HepG2 (cell line): ENCODE results near the gene HIPK3. TPM values are rescaled to one million over a fixed set of nuclear protein-coding genes. Genes with fewer than 3 reads are reported as not detected.

Source experiments
- ATAC-seq: fragments of 200-7000 bp; cut with Tn5 transposase; 3 replicates; pipeline ENCODE4 v1.9.1; 2020; ENCODE audit warnings: mild to moderate bottlenecking, moderate library complexity
- BruUV-seq: library from RNA; stranded (reverse); fragments of 400-500 nt; replicated peaks from 2 replicates; lab custom pipeline; 2021; lab: Mats Ljungman, UMichigan
- CTCF ChIA-PET: fragments of 300-600 bp; formaldehyde crosslinking; extraction: SDS; loops from one replicate; lab custom pipeline; 2021; ENCODE audit warnings: low total read pairs, inconsistent platforms, low intra/inter-chr PET ratio; lab: Yijun Ruan, JAX
- POLR2A ChIA-PET: fragments of 350-600 bp; sonication (Branson Sonifier 250); formaldehyde crosslinking; loops from one replicate; lab custom pipeline; 2020; ENCODE audit warnings: antibody characterized with exemption, inconsistent platforms; lab: Yijun Ruan, JAX
- DNase-seq: peaks from one replicate; pipeline ENCODE4 v3.0.0-alpha.2; 2015; ENCODE audit warnings: low spot score
- FAIRE-seq: peaks from 3 replicates; lab custom pipeline; 2011; peaks lifted over from hg19 to GRCh38; lab: Jason Lieb, UNC
- H2AFZ ChIP-seq: one replicate; pipeline ENCODE4 v1.6.1; 2011; ENCODE audit warnings: low read length, inconsistent platforms
- H3K27ac ChIP-seq: fragments of 300-600 bp; 3 replicates; pipeline ENCODE4 v1.8.0; 2011; ENCODE audit warnings: mixed run types, mild to moderate bottlenecking, mixed read lengths, low read length, inconsistent platforms; ENCODE audit not compliant: insufficient read depth; ENCODE audit errors: extremely low read length
- H3K27me3 ChIP-seq, 2 experiments: fragments of 200-600 bp in 1 of 2; 2 replicates in 1 of 2; 3 replicates in 1 of 2; pipeline versions ENCODE4 v1.6.0 to v1.8.0; 2011; ENCODE audit warnings: low read length in 2 of 2, mild to moderate bottlenecking in 2 of 2, moderate library complexity in 2 of 2, inconsistent platforms in 1 of 2; ENCODE audit not compliant: insufficient read depth in 2 of 2, control insufficient read depth in 1 of 2
- H3K36me3 ChIP-seq, 2 experiments: fragments of 200-600 bp in 1 of 2; replicated peaks in 1 of 2; 2 replicates in 1 of 2; 3 replicates in 1 of 2; pipeline versions ENCODE4 v1.5.1 to v1.8.0; 2011; ENCODE audit warnings: low read length in 2 of 2, inconsistent platforms in 1 of 2; ENCODE audit not compliant: insufficient read depth in 2 of 2, control insufficient read depth in 1 of 2
- H3K4me1 ChIP-seq: 2 replicates; pipeline ENCODE4 v1.5.1; 2012; ENCODE audit warnings: low read length, inconsistent platforms; ENCODE audit not compliant: insufficient read depth
- H3K4me2 ChIP-seq: 2 replicates; pipeline ENCODE4 v1.6.0; 2011; ENCODE audit warnings: low read depth, low read length, inconsistent platforms
- H3K4me3 ChIP-seq, 3 experiments: fragments of 200-600 bp in 1 of 3; sonication (generic), shearing (Covaris generic) in 1 of 3; replicated peaks in 1 of 3; 2 replicates each; pipeline ENCODE4 v1.5.1; 2011 to 2016; ENCODE audit warnings: low read length in 3 of 3, inconsistent platforms in 2 of 3, low read depth in 2 of 3, mild to moderate bottlenecking in 2 of 3, control low read depth in 1 of 3, mixed read lengths in 1 of 3; ENCODE audit not compliant: insufficient read depth in 1 of 3
- H3K79me2 ChIP-seq: one replicate; pipeline ENCODE4 v1.6.1; 2011; ENCODE audit warnings: low read length, inconsistent platforms; ENCODE audit not compliant: insufficient read depth
- H3K9ac ChIP-seq: 2 replicates; pipeline ENCODE4 v1.6.0; 2011; ENCODE audit warnings: mild to moderate bottlenecking, low read depth, low read length, inconsistent platforms; ENCODE audit not compliant: insufficient read depth
- H3K9me3 ChIP-seq: 2 replicates; pipeline ENCODE4 v1.5.1; 2012; ENCODE audit warnings: mild to moderate bottlenecking, low read length
- H4K20me1 ChIP-seq: 2 replicates; pipeline ENCODE4 v1.6.0; 2011; ENCODE audit warnings: inconsistent platforms, mild to moderate bottlenecking, low read length, moderate library complexity; ENCODE audit not compliant: insufficient read depth
- ARID4A ChIP-seq: sonication (generic); formaldehyde crosslinking; IDR thresholded peaks from 2 replicates; pipeline ENCODE4 v1.5.0; 2020; ENCODE audit warnings: mild to moderate bottlenecking, missing genetic modification reagents, borderline replicate concordance
- FLYWCH1 ChIP-seq: sonication (generic); formaldehyde crosslinking; IDR thresholded peaks from 2 replicates; pipeline ENCODE4 v1.8.1; 2023; ENCODE audit warnings: mild to moderate bottlenecking, missing genetic modification reagents
- MXD3 ChIP-seq: IDR thresholded peaks from 2 replicates; pipeline ENCODE4 v1.6.1; 2016; ENCODE audit warnings: mild to moderate bottlenecking, missing biosample characterization, missing genetic modification reagents
- PBX2 ChIP-seq: IDR thresholded peaks from 2 replicates; pipeline ENCODE4 v1.6.1; 2016; ENCODE audit warnings: control low read depth
- ZNF567 ChIP-seq: sonication (generic); formaldehyde crosslinking; IDR thresholded peaks from 2 replicates; pipeline ENCODE4 v1.8.1; 2023; ENCODE audit warnings: mild to moderate bottlenecking, missing genetic modification reagents, borderline replicate concordance
- ZSCAN25 ChIP-seq: sonication (generic); formaldehyde crosslinking; IDR thresholded peaks from 2 replicates; pipeline ENCODE4 v1.8.0; 2022; ENCODE audit warnings: mild to moderate bottlenecking, missing genetic modification reagents
- WGBS: methylation state at CpG from one replicate; pipeline ENCODE4 v1.1.6; 2017; ENCODE audit warnings: low lambda C conversion rate; 5-methylcytosine and 5-hydroxymethylcytosine counted together
- in situ Hi-C: cut with HindIII; loops from 2 replicates; pipeline ENCODE4 v1.10.0; 2017; ENCODE audit warnings: low pct_unique_long_range_greater_than_20kb; ENCODE audit not compliant: extremely low pct_ligation_motif_present
- intact Hi-C: fragments of 100-400 bp; cut with micrococcal nuclease; formaldehyde crosslinking; loops from one replicate; pipeline ENCODE4 v1.10.0; 2022; ENCODE audit not compliant: unreplicated experiment
- polyA plus RNA-seq, 8 experiments: library from polyadenylated mRNA; depleted of rRNA in 3 of 8; stranded (reverse) in 7 of 8; unstranded in 1 of 8; fragments of >200 nt; fragmentation: Illumina TruSeq in 4 of 8; extraction: Trizol in 4 of 8; gene quantifications; 2 replicates each; pipeline versions ENCODE4 v1.2.1 to v1.2.3, GENCODE V29; 2011 to 2016; ENCODE audit warnings: low read depth in 4 of 8, missing spikeins in 1 of 8, mixed read lengths in 1 of 8; ENCODE audit not compliant: insufficient read depth in 1 of 8
- total RNA-seq, 5 experiments: library from RNA; depleted of rRNA; stranded (reverse); fragments of >200 nt; fragmentation: Illumina TruSeq; extraction: Trizol; gene quantifications; 2 replicates each; pipeline ENCODE4 v1.2.3, GENCODE V29; 2016; ENCODE audit warnings: low read depth in 1 of 5

HIPK3 gene
- total and polyA plus RNA-seq, 2 of the 13 experiments (the other 11 are each of a cell fraction or from before 2014, with no cell fraction given), result 20.5 to 44.3 TPM

GRCh38 chr11:33402066-33402465, 144.9 kb downstream of the HIPK3 start:
- Histone ChIP-seq H3K4me1 (no peaks in the 10 kb centered on the region), H2AFZ (no peak overlapping the region), H3K9ac (no peak overlapping the region), H3K4me2 (no peak overlapping the region), H3K4me3 (no peak overlapping the region), H3K27ac (no peak overlapping the region), H3K27me3 (peaks cover 3 to 14% of the 10 kb centered on the region in 2 experiments; a peak in 3 of 5 replicates), H4K20me1 (no peaks in the 10 kb centered on the region), H3K9me3 (no peaks in the 10 kb centered on the region), H3K79me2 (no peaks in the 10 kb centered on the region), H3K36me3 (no peaks in the 10 kb centered on the region)
- intact Hi-C loops, result no loop called here
- in situ Hi-C loops, result no loop called here
- FAIRE-seq, result no peak
- ChIA-PET POLR2A (no interaction called here), CTCF (no interaction called here)
- WGBS, result 7% methylated on average over 2 of the region's 2 CpGs
- BruUV-seq, result no TSS peak
- no peak for DNase-seq
- TF ChIP-seq FLYWCH1 (no peak), PBX2 (CRISPR knock-in tag) (no peak), MXD3 (CRISPR knock-in tag) (no peak), ZNF567 (CRISPR knock-in tag) (no peak), ZSCAN25 (CRISPR knock-in tag) (no peak), ARID4A (CRISPR knock-in tag) (no peak)
- ATAC-seq, result no peak
